Lung microvascular endothelial cell (primary cell): Measurements from ENCODE around the gene ACTL10. TPM values are rescaled to one million over a fixed set of nuclear protein-coding genes. Genes with fewer than 3 reads are reported as not detected.
"Not testable (repeated sequence)": the region's sequence is repeated elsewhere in the genome, so short reads cannot be mapped to it uniquely, and the experiment has no call there.

ENCODE experiments used
- DNase-seq, 2 donors: peaks; one replicate each; pipeline versions ENCODE4 v3.0.0 to v3.0.0-alpha.2; 2010; ENCODE audit warnings: low read depth in 2 of 2
- total RNA-seq: library from RNA; depleted of rRNA; stranded (reverse); fragments of >200 nt; gene quantifications from 2 replicates; pipeline ENCODE4 v1.2.1, GENCODE V29; 2014

The ACTL10 gene
- 1.3 and 1.6 TPM in 2 replicates for total RNA-seq

GRCh38 chr20:33666293-33667244 lies at the start of gene ACTL10:
TSS of gene ACTL10 (plus strand) at chr20:33666943. CDS start at chr20:33667498, 555 bp downstream.
- peak; percentile 88 to 98 for DNase-seq

- DNase-seq, result no peak
These were observed 44.9 kb upstream of the ACTL10 start for GRCh38 chr20:33621717-33622400.

GRCh38 chr20:33622705-33623365 lies 43.9 kb upstream of the ACTL10 start:
- no peak for DNase-seq

DNA sequence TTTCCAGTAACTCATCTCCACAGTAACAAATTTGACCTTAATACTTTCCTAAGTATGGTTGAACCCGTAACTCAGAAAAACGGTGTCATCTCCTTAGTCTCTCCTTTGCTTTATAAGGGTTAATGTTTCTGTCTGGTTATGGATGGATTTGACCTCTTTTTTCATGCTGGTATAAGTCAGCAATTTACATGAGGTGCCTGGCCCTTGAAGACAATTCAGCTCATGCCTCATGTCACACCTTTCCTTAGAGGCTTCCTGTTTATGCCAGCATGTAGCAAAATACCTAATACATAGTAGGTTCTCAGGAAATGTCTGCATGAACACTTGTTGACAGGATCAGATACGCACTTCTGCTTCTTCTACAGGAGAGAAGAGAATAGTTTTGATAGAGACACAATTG lies 42.3 kb upstream of the ACTL10 start:
- peak in 1 of 2 donors; percentile 34 for DNase-seq

GRCh38 chr20:33626190-33626589 lies 40.6 kb upstream of the ACTL10 start:
- DNase-seq, result no peak

- DNase-seq, result no peak
These were observed 39.0 kb upstream of the ACTL10 start for GRCh38 chr20:33627577-33628216.

DNA sequence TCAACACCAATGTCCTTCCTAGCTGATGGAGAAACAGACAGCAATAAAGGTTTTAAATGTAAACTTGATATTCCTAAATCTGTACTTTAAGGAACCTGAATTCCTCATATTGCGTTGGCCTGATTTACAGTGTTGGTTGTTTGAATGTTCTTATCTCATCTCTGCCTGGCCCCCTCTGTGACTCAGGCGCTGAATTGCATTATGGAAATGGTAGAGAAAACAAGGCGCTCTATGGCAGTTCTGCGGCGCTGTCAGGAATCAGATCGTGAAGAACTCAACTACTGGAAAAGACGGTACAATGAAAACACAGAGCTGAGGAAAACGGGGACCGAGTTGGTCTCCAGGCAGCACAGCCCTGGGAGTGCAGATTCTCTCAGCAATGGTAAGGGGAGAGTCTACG lies 37.2 kb upstream of the ACTL10 start:
- DNase-seq, result no peak

DNA sequence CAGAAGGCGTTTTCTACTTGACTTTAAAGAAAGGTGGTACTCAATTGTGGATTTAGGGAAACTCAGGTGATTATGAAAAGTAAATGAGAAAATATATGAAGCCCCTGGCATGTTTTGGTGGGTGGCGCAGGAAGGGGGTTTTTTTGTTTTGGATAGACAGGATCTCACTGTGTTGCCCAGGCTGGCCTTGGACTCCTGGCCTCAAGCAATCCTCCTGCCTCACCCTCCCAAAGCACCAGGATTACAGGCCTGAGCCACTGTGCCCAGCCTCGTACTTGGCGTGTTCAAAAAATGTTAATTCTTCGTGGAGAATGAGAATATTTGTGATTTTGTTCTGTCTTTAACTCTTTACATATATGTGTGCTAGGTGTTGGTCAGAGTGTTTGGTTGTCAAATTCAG lies 36.8 kb upstream of the ACTL10 start:
- DNase-seq, result no peak

GRCh38 chr20:33630507-33630906 lies 36.2 kb upstream of the ACTL10 start:
- DNase-seq, result no peak

GRCh38 chr20:33631910-33632309 lies 34.8 kb upstream of the ACTL10 start:
- not testable (repeated sequence) for DNase-seq

GRCh38 chr20:33635341-33635740 lies 31.4 kb upstream of the ACTL10 start:
- DNase-seq, result no peak

DNA sequence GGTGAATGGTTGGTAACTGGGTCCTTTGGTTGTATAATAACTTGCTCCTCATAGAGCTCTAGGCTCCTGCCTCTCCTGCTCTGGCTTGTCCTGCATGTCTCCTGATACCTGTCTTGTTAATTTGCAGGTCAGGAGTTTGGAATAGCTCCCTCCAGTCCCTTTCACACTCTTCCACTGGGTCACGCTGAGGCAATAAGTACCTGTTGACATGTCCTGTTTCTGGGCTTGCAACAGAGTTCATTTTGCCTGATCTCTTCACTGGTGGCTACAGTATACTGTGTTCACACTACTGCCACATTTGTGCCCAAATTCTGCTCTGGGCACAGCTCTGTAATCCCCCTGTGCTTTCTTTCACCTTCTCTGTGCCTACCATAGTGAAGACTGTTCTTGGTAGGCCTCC lies 30.0 kb upstream of the ACTL10 start:
- DNase-seq, result no peak

DNA sequence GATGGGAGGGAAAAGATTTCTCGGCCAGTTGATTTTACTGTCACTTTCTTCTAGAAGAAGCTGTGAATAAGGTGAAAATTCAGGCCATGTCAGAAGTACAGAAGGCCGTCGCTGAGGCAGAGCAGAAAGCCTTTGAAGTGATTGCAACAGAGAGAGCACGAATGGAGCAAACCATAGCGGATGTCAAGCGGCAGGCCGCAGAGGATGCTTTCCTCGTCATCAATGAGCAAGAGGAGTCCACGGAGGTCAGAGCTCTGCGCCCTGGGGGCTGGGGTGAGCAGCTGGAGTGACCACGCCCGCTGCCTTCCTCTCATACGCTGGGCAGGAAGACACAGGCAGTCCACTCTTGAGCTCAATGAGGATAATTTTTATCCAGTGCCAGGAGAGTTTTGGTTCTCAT lies 26.5 kb upstream of the ACTL10 start:
- DNase-seq, result peak in 1 of 2 donors; percentile 42

GRCh38 chr20:33644313-33645071 lies 22.3 kb upstream of the ACTL10 start:
- DNase-seq, result no peak

DNA sequence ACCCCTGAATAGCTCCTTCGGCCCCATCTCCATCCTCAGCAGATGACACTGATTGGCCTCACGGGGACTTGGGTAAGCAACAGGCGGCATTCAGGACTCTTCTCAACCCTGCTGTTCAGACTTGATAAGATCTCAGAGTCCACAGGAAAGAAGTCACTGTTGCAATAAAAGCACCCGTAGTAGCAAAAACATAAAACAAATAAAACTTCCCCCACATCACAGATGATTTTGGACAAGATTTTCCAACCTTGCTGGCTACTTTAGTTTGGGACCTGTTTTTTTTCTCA lies 21.7 kb upstream of the ACTL10 start:
- no peak for DNase-seq

- DNase-seq, result no peak
These were observed 21.3 kb upstream of the ACTL10 start for GRCh38 chr20:33645396-33645795.

DNA sequence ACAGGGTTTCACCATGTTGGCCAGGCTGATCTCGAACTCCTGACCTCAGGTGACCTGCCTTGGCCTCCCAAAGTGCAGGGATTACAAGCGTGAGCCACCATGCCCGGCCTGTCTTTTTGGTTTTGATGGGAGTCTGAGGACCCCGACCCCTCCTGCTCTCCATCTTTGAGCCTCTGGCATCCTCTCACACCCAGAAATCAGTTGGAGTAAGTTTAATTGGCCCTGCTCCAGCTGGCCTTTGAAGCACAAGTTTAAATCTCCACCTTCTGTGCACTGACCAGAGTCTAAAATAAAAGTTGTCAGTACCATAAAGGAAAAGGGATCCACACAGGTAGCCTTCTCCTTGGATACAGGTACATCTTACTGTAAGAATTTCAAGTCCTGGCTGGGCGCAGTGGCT lies 20.6 kb upstream of the ACTL10 start:
- no peak for DNase-seq

GRCh38 chr20:33646959-33647602 lies 19.7 kb upstream of the ACTL10 start:
- not testable (repeated sequence) for DNase-seq

- peak in 1 of 2 donors; percentile 89 for DNase-seq
These were observed 18.9 kb upstream of the ACTL10 start for GRCh38 chr20:33647603-33648395.
